Esophagus squamous epithelium (tissue), 5 donors: ENCODE data around the gene SPTY2D1. TPM values are rescaled to one million over a fixed set of nuclear protein-coding genes. Genes with fewer than 3 reads are reported as not detected.

Experiments
- DNase-seq: peaks from one replicate; lab custom pipeline; 2025; lab: John Stamatoyannopoulos, UW
- H3K27ac ChIP-seq, 4 donors: fragments of 200-600 bp; sonication (generic); one replicate each; pipeline ENCODE4 v1.5.1; 2016 to 2019; ENCODE audit warnings: mild to moderate bottlenecking in 1 of 4
- H3K27me3 ChIP-seq, 4 donors: fragments of 200-600 bp; sonication (generic); 1 replicate in 3 of 4; 2 replicates in 1 of 4; pipeline versions ENCODE4 v1.5.1 to v1.6.0; 2017 to 2021; ENCODE audit warnings: antibody characterized with exemption in 1 of 4
- H3K36me3 ChIP-seq, 3 donors: fragments of 200-600 bp; sonication (generic); one replicate each; pipeline ENCODE4 v1.5.1; 2016 to 2019
- H3K4me1 ChIP-seq, 3 donors: fragments of 200-600 bp; sonication (generic); one replicate each; pipeline ENCODE4 v1.5.1; 2017 to 2019
- H3K4me3 ChIP-seq, 4 donors: fragments of 200-600 bp; sonication (generic); 1 replicate in 3 of 4; 2 replicates in 1 of 4; pipeline ENCODE4 v1.5.1; 2016 to 2019; ENCODE audit warnings: mild to moderate bottlenecking in 2 of 4, moderate library complexity in 1 of 4
- H3K9me3 ChIP-seq, 3 donors: fragments of 200-600 bp; sonication (generic); one replicate each; pipeline ENCODE4 v1.5.1; 2016 to 2019
- CTCF ChIP-seq, 6 experiments: fragments of 450-650 bp in 4 of 6; fragments of 200-600 bp in 2 of 6; sonication (generic) in 2 of 6; IDR thresholded peaks; one replicate each; pipeline ENCODE4 v1.5.1; 2016 to 2019; ENCODE audit warnings: antibody characterized with exemption in 6 of 6, mild to moderate bottlenecking in 4 of 6, moderate library complexity in 4 of 6
- POLR2A ChIP-seq, 4 donors: fragments of 450-650 bp; IDR thresholded peaks; one replicate each; pipeline ENCODE4 v1.6.1; 2017; ENCODE audit warnings: antibody characterized with exemption in 4 of 4, mild to moderate bottlenecking in 4 of 4, moderate library complexity in 3 of 4
- WGBS, 2 donors: methylation state at CpG; one replicate each; pipeline ENCODE4 v1.1.5; 2018; 5-methylcytosine and 5-hydroxymethylcytosine counted together
- intact Hi-C: fragments of 100-400 bp; cut with DNase I; formaldehyde crosslinking; loops from one replicate; pipeline ENCODE4 v1.15.0; 2022
- total RNA-seq, 4 donors: library from RNA; depleted of rRNA; stranded (reverse); fragments of >200 nt; gene quantifications; one replicate each; pipeline ENCODE4 v1.1.0, GENCODE V29; 2016
- donor health status: DM: yes; HTN: yes; CAD: no.

The SPTY2D1 gene
- total RNA-seq, 4 donors from 2014 or later = 16.6 to 30.9 (median 19.0) TPM

DNA sequence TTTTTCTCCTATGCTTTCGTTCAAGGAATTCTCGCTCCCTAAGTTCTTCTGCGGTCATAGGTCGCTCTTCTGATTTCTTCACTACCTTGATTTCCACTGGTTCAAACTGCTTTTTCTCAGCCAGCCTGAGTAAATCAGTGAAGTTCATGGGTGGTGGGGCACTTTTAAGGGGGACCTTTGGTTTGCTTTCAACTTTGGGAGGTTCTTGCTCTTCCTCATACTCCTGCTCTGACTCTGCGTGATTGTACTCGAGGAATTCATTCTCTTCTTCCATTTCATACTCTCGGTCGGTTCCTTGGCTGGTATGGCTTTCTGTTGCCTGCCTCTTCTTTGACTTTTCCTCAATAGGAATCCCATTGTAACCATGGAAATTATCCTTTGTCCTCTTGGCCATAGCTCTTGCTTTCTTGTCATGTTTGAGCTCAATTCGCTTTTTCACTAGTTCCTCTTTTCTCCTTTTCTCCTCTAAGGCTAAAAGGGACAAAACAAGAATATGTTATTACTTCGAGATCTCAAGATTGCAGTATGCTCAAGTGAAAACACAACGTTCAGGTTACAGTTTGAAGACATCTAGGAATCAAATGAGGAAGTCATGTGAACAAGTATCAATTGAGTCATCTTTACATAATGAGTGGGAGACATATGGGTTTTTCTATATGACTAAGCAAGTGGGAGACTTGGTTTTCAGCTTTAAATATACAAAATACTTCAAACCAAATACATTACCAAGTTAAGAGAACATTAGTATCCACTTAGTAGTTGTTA, 18.3 kb downstream of the SPTY2D1 start:
- no peak for DNase-seq
- Histone ChIP-seq H3K27me3 (no peaks in the 10 kb centered on the region), H3K4me3 (no peak overlapping the region), H3K36me3 (peaks cover 0 to 52% (median 9%) of the 10 kb centered on the region in 3 donors), H3K9me3 (no peaks in the 10 kb centered on the region), H3K27ac (no peak overlapping the region), H3K4me1 (peaks cover 0 to 33% (median 16%) of the 10 kb centered on the region in 3 donors)
- no peak for TF ChIP-seq CTCF (IDR thresholded peaks at IDR 0.05)
- TF ChIP-seq POLR2A (IDR thresholded peaks at IDR 0.05) = no peak
- intact Hi-C loops = no loop called here
- WGBS, 2 donors = 79 to 90% methylated on average over 11 of the region's 11 CpGs

DNA sequence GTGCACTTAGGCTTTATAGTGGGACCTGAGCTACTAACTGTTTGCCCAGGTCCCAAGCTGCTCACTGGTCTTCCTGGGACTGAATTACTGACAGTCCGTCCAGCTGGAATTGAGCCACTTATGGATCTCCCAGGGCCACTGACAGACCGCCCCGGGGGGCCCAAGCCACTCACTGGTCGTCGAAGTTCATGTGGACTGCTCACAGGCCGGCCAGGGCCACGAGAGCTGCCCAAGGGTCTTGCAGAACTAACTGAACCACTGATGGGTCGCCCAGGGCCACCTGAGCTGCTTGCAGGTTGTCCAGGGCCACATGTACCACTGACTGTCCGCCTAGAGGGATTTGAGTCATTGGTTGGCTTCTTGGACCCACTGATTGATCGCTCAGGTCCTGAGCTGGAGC, 19.5 kb downstream of the SPTY2D1 start:
- no peaks in the 10 kb centered on the region for H3K27me3 ChIP-seq
- no peak overlapping the region for H3K4me3 ChIP-seq
- 83% methylated on average over 1 of the region's 10 CpGs; no CpG with 5 or more reads in 1 of the 2 donors for WGBS, 2 donors
- intact Hi-C loops = no loop called here
- no peak overlapping the region for H3K27ac ChIP-seq
- no peak for DNase-seq
- TF ChIP-seq CTCF (IDR thresholded peaks at IDR 0.05) = no peak
- TF ChIP-seq POLR2A (IDR thresholded peaks at IDR 0.05) = no peak
- peaks cover 0 to 63% (median 9%) of the 10 kb centered on the region in 3 donors for H3K36me3 ChIP-seq
- no peaks in the 10 kb centered on the region for H3K9me3 ChIP-seq
- peaks cover 0 to 28% (median 16%) of the 10 kb centered on the region in 3 donors for H3K4me1 ChIP-seq

DNA sequence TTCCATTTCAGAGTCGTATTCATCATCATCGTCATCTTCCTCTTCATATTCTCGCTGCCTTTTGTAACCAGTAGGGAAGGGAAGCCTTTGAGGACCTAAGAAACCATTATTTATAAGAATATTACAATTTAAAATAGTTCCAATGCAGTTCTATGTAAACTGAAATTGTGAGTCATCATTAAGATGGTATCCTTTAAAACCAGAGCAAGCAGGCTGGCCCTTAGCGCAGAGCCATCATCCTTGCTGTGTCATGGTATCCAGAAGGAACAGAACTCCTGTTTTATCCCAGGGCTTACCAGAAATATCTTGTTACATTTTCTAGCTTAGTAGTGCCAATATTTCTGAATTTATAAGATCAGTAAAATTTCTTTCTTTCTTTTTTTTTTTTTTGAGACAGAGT, 21.7 kb downstream of the SPTY2D1 start:
- intact Hi-C loops = no loop called here
- Histone ChIP-seq H3K27ac (no peak overlapping the region), H3K27me3 (no peaks in the 10 kb centered on the region), H3K4me1 (peaks cover 0 to 5% (median 0%) of the 10 kb centered on the region in 3 donors), H3K9me3 (no peaks in the 10 kb centered on the region), H3K36me3 (peaks cover 0 to 86% (median 9%) of the 10 kb centered on the region in 3 donors), H3K4me3 (no peak overlapping the region)
- 92 to 97% methylated on average over 4 of the region's 4 CpGs for WGBS, 2 donors
- TF ChIP-seq POLR2A (IDR thresholded peaks at IDR 0.05) (no peak), CTCF (IDR thresholded peaks at IDR 0.05) (no peak)
- DNase-seq = no peak

GRCh38 chr11:18611196-18611595, 22.9 kb downstream of the SPTY2D1 start:
- H3K27me3 ChIP-seq = no peaks in the 10 kb centered on the region
- H3K27ac ChIP-seq = no peak overlapping the region
- no peaks in the 10 kb centered on the region for H3K4me1 ChIP-seq
- H3K9me3 ChIP-seq = no peaks in the 10 kb centered on the region
- DNase-seq = no peak
- intact Hi-C loops = no loop called here
- H3K36me3 ChIP-seq = peaks cover 0 to 95% (median 9%) of the 10 kb centered on the region in 3 donors
- 98 to 100% methylated on average over 2 of the region's 2 CpGs for WGBS, 2 donors
- no peak overlapping the region for H3K4me3 ChIP-seq
- TF ChIP-seq POLR2A (IDR thresholded peaks at IDR 0.05) (no peak), CTCF (IDR thresholded peaks at IDR 0.05) (no peak)

GRCh38 chr11:18608376-18608775, 25.8 kb downstream of the SPTY2D1 start:
- peaks cover 0 to 83% (median 0%) of the 10 kb centered on the region in 3 donors for H3K36me3 ChIP-seq
- no peaks in the 10 kb centered on the region for H3K27me3 ChIP-seq
- intact Hi-C loops = no loop called here
- no peak overlapping the region for H3K27ac ChIP-seq
- TF ChIP-seq CTCF (IDR thresholded peaks at IDR 0.05) (no peak), POLR2A (IDR thresholded peaks at IDR 0.05) (no peak)
- H3K9me3 ChIP-seq = no peaks in the 10 kb centered on the region
- H3K4me1 ChIP-seq = no peaks in the 10 kb centered on the region
- 44 to 50% methylated on average over 3 of the region's 3 CpGs for WGBS, 2 donors
- no peak for DNase-seq
- no peak overlapping the region for H3K4me3 ChIP-seq
